Suprapubic skin (tissue), 4 donors: ENCODE measurements around the gene CEACAM21.

ENCODE experiments used
- CTCF ChIP-seq, 2 donors: fragments of 200-600 bp in 1 of 2; fragments of 450-650 bp in 1 of 2; sonication (generic) in 1 of 2; IDR thresholded peaks; one replicate each; pipeline ENCODE4 v1.5.1; 2016 to 2019; ENCODE audit warnings: antibody characterized with exemption in 2 of 2, mild to moderate bottlenecking in 1 of 2, moderate library complexity in 1 of 2
- POLR2A ChIP-seq, 2 donors: fragments of 450-650 bp; IDR thresholded peaks; one replicate each; pipeline ENCODE4 v1.6.1; 2017; ENCODE audit warnings: antibody characterized with exemption in 2 of 2, mild to moderate bottlenecking in 2 of 2, moderate library complexity in 2 of 2
- POLR2AphosphoS5 ChIP-seq, 3 donors: sonication (generic); formaldehyde crosslinking; IDR thresholded peaks; one replicate each; pipeline ENCODE4 v1.6.1; 2017; ENCODE audit warnings: antibody characterized with exemption in 3 of 3

GRCh38 chr19:41577833-41578232, 1.9 kb downstream of the CEACAM21 start:
- no peak for TF ChIP-seq CTCF (IDR thresholded peaks at IDR 0.05)
- TF ChIP-seq POLR2A (IDR thresholded peaks at IDR 0.05): no peak
- TF ChIP-seq POLR2AphosphoS5 (IDR thresholded peaks at IDR 0.05): no peak
